GM12801 (cell line): ENCODE data around the gene NAT9.

ENCODE experiments used
- CTCF ChIP-seq: IDR thresholded peaks from one replicate; pipeline ENCODE4 v1.5.1; 2011; ENCODE audit warnings: control low read depth; ENCODE audit not compliant: insufficient read length; ENCODE audit errors: extremely low read depth

The NAT9 gene

GRCh38 chr17:74770498-74771318 is 5.4 kb downstream of the NAT9 start:
- no peak for TF ChIP-seq CTCF

GRCh38 chr17:74769856-74770497 is 6.2 kb downstream of the NAT9 start:
- no peak for TF ChIP-seq CTCF

- TF ChIP-seq CTCF: no peak
Measured at GRCh38 chr17:74769266-74769855, 6.8 kb downstream of the NAT9 start.

- no peak for TF ChIP-seq CTCF
Measured at GRCh38 chr17:74768763-74769114, 7.4 kb downstream of the NAT9 start.

GRCh38 chr17:74768069-74768762 is 7.9 kb downstream of the NAT9 start:
- TF ChIP-seq CTCF: no peak

GRCh38 chr17:74767111-74767516 is 9.0 kb downstream of the NAT9 start:
- no peak for TF ChIP-seq CTCF

GRCh38 chr17:74766413-74766812 is 9.7 kb downstream of the NAT9 start:
- no peak for TF ChIP-seq CTCF
